Karpas-422 (cell line): ENCODE measurements around the gene HTT. TPM values are rescaled to one million over a fixed set of nuclear protein-coding genes. Genes with fewer than 3 reads are reported as not detected.

Experiments used
- DNase-seq: peaks from one replicate; pipeline ENCODE4 v3.0.0-alpha.2; 2015
- H2AFZ ChIP-seq: fragments of 200-600 bp; sonication (generic); 2 replicates; pipeline ENCODE4 v1.6.1; 2014; ENCODE audit warnings: antibody characterized with exemption, low read length, mixed read lengths
- H3K27ac ChIP-seq: fragments of 200-600 bp; sonication (generic); 2 replicates; pipeline ENCODE4 v1.5.1; 2014; ENCODE audit warnings: mild to moderate bottlenecking, low read length, moderate library complexity
- H3K27me3 ChIP-seq: fragments of 200-600 bp; sonication (generic); 2 replicates; pipeline ENCODE4 v1.6.1; 2014; ENCODE audit warnings: low read length, mixed read lengths
- H3K36me3 ChIP-seq: fragments of 200-600 bp; sonication (generic); 2 replicates; pipeline ENCODE4 v1.6.1; 2014; ENCODE audit warnings: low read length, mixed read lengths; ENCODE audit not compliant: insufficient read depth
- H3K4me1 ChIP-seq: fragments of 200-600 bp; sonication (generic); 2 replicates; pipeline ENCODE4 v1.6.1; 2014; ENCODE audit warnings: mild to moderate bottlenecking, low read length, mixed read lengths
- H3K4me2 ChIP-seq: fragments of 200-600 bp; sonication (generic); 2 replicates; pipeline ENCODE4 v1.6.1; 2014; ENCODE audit warnings: low read length, low read depth, mild to moderate bottlenecking; ENCODE audit not compliant: poor library complexity, severe bottlenecking
- H3K4me3 ChIP-seq: fragments of 200-600 bp; sonication (generic); 2 replicates; pipeline ENCODE4 v1.5.1; 2014; ENCODE audit warnings: mild to moderate bottlenecking, antibody characterized with exemption, low read length, mixed read lengths
- H3K79me2 ChIP-seq: fragments of 200-600 bp; sonication (generic); 2 replicates; pipeline ENCODE4 v1.6.1; 2014; ENCODE audit warnings: mild to moderate bottlenecking, low read length, mixed read lengths
- H3K9ac ChIP-seq: fragments of 200-600 bp; sonication (generic); 2 replicates; pipeline ENCODE4 v1.6.0; 2014; ENCODE audit warnings: low read length
- H3K9me2 ChIP-seq: fragments of 200-600 bp; sonication (generic), shearing (Covaris generic); replicated peaks from 2 replicates; pipeline ENCODE4 v1.6.0; 2014; ENCODE audit warnings: mild to moderate bottlenecking, low read length, moderate library complexity; ENCODE audit not compliant: insufficient read depth
- H3K9me3 ChIP-seq: fragments of 300-700, 200-600 bp; sonication (generic); 2 replicates; pipeline ENCODE4 v1.6.1; 2014; ENCODE audit warnings: low read length, mixed read lengths
- H4K20me1 ChIP-seq: fragments of 200-600 bp; sonication (generic); 2 replicates; pipeline ENCODE4 v1.6.1; 2014; ENCODE audit warnings: mild to moderate bottlenecking, antibody characterized with exemption, low read length, low read depth; ENCODE audit not compliant: insufficient read depth
- total RNA-seq: library from RNA; depleted of rRNA; stranded (reverse); fragments of >200 nt; shearing (Covaris generic); gene quantifications from 2 replicates; pipeline ENCODE4 v1.2.3, GENCODE V29; 2014; ENCODE audit warnings: low replicate concordance

HTT gene
- total RNA-seq, 1 experiment from 2014 or later, result 24.8 TPM

DNA sequence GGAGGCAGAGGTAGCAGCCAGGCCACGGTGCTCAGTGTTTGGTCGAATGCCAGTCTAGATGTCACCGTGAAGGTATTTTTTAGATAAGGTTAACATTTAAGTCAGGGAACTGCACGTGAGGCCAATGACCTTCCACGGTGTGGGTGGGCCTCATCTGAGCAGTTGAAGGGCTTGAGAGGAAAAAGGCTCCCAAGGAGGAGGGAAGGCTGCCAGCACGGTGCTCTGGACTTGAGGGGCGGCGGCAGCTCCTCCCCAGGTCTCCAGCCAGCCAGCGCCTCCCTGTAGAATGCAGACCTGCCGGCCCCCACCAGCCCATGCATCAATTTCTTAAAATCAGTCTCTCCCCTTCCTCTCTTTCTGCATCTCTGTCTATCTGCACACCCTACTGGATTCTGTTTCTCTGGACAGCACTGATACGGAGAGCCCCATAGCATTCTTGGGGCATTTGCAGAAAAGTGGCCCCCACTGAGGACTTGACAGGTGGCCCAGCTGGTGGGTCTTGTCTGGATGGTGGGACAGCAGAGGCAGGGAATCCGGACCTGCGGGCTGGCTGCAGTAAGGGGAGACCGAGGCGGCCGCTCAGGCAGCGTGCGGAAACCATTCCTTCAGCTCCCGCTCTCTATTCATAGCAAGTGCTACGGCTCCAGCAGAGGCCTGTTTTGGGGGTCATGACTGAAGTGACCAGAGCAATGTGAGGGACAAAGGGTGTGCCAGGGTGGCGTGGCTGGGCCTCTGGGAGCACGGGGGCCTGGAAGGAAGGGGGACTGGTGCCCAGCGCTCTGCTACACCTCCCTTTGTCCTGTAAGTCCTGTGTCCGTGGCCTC lies 210.5 kb downstream of the HTT start:
- Histone ChIP-seq H3K79me2 (no peaks in the 10 kb centered on the region), H3K9me2 (no peaks in the 10 kb centered on the region), H2AFZ (no peak overlapping the region), H3K9me3 (peaks cover 2% of the 10 kb centered on the region; the same call in 1 of the 2 replicates), H3K4me1 (peaks cover 10% of the 10 kb centered on the region), H4K20me1 (no peaks in the 10 kb centered on the region), H3K4me2 (no peak overlapping the region), H3K27me3 (no peaks in the 10 kb centered on the region), H3K27ac (no peak overlapping the region), H3K36me3 (peaks cover 3% of the 10 kb centered on the region; the same call in 1 of the 2 replicates), H3K4me3 (no peak overlapping the region), H3K9ac (no peak overlapping the region)
- no peak for DNase-seq

DNA sequence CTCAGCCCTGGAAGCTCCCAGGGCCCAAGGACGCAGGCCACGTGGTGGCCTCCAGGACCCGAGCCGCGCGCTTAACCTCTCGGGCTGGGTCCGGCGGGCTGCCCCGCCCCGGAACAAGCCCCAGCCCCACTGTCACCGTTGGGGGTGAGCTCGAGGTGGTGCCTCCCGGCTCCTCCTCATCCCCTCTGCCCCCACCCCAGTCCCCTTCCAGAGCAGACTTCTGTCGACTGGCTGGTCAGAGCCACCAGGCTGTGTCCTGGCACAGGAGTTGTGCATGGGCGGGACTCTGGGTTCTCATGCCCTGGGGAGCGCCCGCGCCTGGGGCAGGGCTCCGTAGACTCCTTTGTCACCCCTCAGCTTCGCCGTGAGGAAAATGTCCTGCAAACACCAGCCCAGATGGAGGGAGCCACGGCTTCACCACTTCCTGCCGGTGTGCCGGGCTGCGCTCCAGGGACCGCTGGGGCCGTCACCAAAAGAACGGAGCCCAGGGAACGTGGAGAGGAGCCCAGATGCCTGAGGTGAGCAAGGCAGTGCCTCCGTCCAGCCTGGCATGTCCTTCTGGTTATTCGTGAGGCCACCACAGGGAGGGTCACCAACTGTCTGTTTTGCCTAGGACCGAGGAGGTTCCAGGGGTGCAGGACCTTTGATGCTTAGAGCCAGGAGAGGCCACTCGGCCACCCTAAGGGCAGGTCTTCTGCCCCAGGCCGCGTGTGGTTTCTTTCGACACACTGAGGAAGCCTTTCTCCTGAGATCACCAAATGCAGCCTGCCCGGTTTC lies 211.3 kb downstream of the HTT start:
- Histone ChIP-seq H3K27me3 (no peaks in the 10 kb centered on the region), H3K36me3 (no peaks in the 10 kb centered on the region; the same call in 1 of the 2 replicates), H4K20me1 (no peaks in the 10 kb centered on the region), H3K4me2 (no peak overlapping the region), H3K27ac (no peak overlapping the region), H3K4me1 (peaks cover 10% of the 10 kb centered on the region), H3K4me3 (no peak overlapping the region), H3K9me2 (no peaks in the 10 kb centered on the region), H3K9me3 (peaks cover 2% of the 10 kb centered on the region; the same call in 1 of the 2 replicates), H3K79me2 (no peaks in the 10 kb centered on the region), H2AFZ (no peak overlapping the region), H3K9ac (peak overlapping the region; percentile 32; the same call in 1 of the 2 replicates)
- DNase-seq, result no peak

DNA sequence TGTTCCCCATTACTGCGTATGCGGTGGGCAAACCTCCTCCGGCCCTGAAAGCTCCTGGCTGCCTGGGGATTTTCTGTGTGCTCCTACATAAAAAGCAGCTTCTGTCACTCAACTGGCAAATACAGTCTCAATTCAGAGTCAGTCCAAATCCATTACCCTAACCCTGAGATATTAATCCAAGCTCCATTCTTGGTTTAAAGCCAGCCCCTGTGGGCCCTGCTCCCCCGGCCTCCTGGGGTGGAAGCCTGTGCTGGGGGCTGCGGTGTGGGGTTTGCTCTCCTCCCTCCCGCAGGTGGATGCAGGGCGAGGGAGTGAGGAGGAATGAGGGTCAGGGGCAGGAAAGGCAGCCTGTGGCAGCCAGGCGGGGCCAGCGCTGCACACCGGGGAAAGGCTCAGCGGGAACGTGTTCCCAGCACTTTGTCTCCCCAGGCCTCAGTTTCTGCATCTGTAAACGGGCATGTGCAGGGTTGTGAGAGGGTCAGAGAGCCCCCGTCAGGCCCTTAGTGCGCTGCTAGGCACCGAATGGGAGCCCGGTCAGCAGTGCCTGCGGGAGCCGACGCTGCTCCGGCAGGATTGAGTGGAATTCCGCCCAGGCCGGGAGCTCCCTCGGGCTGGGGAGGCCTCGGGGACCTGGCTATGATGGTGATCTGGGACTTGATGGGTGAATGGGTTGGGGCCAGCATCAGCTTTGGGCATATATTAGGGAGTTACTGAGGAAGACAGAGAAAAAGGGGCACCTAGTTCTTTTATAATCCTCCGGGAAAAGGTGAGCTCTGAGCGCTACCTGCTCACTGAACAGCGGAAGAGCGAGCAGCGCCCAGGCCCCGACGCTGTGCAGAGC lies 212.1 kb downstream of the HTT start:
- no peaks in the 10 kb centered on the region; the same call in 1 of the 2 replicates for H3K9me3 ChIP-seq
- no peaks in the 10 kb centered on the region for H4K20me1 ChIP-seq
- no peaks in the 10 kb centered on the region for H3K9me2 ChIP-seq
- H3K27me3 ChIP-seq, result no peaks in the 10 kb centered on the region
- peaks cover 12% of the 10 kb centered on the region for H3K4me1 ChIP-seq
- no peaks in the 10 kb centered on the region for H3K79me2 ChIP-seq
- peak overlapping the region; percentile 32; the same call in 1 of the 2 replicates for H3K9ac ChIP-seq
- H3K27ac ChIP-seq, result no peak overlapping the region
- no peaks in the 10 kb centered on the region; the same call in 1 of the 2 replicates for H3K36me3 ChIP-seq
- no peak overlapping the region for H3K4me2 ChIP-seq
- no peak overlapping the region for H3K4me3 ChIP-seq
- no peak overlapping the region for H2AFZ ChIP-seq
- peak; percentile 67 for DNase-seq

DNA sequence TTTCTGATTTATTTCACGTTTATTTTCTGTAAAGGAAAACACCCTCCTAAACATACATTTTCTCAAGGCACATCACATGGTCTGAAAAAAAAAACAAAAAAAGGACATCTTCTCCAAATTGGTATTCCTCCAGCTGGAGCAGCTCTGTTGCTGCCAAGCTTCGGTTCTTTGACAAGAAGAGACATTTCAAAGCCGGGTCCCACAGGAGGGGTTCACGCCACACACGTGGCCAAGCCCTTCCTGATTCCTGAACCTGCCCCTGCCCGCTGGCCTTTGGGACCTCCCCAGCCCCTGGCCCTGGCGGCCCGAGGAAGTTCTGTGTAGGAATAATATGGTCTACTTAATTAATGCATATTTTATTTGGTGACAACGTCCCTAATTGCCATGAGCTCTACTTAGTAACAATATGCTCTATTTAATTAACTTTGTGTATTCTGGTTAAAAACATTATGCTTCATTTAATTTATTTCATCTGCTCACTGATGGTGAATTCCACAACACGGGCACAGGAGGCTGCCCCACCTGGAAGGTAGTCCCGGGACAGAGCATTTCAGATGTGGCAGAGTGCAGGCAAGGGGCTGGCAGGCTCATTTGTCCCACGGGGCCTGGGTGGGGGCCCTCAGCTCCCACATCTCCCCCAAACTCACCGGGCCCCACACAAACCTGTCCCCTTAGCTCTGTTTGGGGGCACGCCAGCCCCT lies 212.9 kb downstream of the HTT start:
- no peaks in the 10 kb centered on the region for H3K9me3 ChIP-seq
- no peak overlapping the region for H3K27ac ChIP-seq
- no peaks in the 10 kb centered on the region for H3K9me2 ChIP-seq
- H3K9ac ChIP-seq, result no peak overlapping the region
- no peak overlapping the region for H2AFZ ChIP-seq
- no peaks in the 10 kb centered on the region for H3K36me3 ChIP-seq
- no peak overlapping the region for H3K4me2 ChIP-seq
- H4K20me1 ChIP-seq, result no peaks in the 10 kb centered on the region
- no peaks in the 10 kb centered on the region for H3K27me3 ChIP-seq
- H3K4me1 ChIP-seq, result peaks cover 20% of the 10 kb centered on the region
- H3K79me2 ChIP-seq, result no peaks in the 10 kb centered on the region
- H3K4me3 ChIP-seq, result no peak overlapping the region
- DNase-seq, result no peak

DNA sequence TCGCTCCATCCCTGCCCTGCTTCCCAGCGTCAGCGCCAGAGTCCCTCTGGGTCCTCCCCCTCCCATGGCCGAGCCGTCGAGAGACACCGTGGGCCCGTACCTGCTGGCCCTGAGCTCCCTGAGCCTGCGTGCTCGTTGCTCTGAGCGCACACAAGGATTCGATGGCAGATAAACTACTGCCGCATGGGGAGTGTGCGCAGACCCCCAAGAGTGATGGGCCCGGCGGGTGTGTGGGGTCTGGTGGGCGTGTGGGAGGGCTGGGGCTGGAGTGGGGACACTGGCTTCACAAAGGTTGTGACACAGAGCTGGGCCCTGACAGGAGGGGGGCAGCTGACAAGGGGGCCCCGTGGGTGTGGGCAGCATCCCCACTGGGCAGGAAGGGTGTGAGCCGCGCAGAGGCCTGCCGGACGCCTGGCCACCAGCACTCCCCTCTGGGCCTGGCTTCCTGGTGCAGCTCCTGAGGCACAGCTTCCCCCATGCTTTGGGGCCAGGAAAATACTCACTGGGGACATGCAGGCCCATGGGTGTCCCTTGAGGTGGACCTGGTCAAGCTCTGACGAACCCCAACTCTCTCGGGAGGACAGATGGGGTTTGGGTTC lies 213.6 kb downstream of the HTT start:
- DNase-seq, result no peak
- no peaks in the 10 kb centered on the region for H3K27me3 ChIP-seq
- H3K4me1 ChIP-seq, result peaks cover 22% of the 10 kb centered on the region

DNA sequence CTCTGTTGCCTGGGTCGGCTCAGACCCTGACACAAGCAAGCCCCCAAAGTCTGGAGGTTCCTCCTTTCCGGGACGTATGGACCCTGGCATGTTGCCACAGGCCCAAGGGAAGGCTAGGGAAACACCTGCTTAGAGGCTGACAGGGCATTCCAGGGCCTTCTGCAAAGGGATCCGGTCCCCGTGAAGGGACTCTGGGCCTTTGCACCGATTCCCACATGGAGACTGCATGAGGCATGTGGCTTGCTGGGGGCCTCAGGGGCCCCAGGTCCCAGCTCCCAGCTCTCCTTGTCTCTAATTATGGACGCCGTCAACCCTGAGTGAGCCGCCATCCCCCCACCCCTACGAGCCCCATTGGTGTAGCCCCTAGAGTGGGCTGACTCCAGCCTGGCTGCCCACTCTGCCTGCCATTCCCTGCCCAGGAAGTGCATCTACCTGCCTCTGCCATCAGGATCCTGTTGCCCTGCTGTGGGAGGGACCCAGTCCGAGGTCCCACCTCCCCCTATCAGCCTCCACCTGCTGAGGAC lies 214.2 kb downstream of the HTT start:
- DNase-seq, result no peak
- H3K27ac ChIP-seq, result no peak overlapping the region
- no peaks in the 10 kb centered on the region for H3K9me2 ChIP-seq
- H2AFZ ChIP-seq, result no peak overlapping the region
- H4K20me1 ChIP-seq, result no peaks in the 10 kb centered on the region
- H3K27me3 ChIP-seq, result no peaks in the 10 kb centered on the region
- H3K9ac ChIP-seq, result no peak overlapping the region
- H3K79me2 ChIP-seq, result no peaks in the 10 kb centered on the region
- peaks cover 22% of the 10 kb centered on the region for H3K4me1 ChIP-seq
- H3K4me2 ChIP-seq, result no peak overlapping the region
- H3K9me3 ChIP-seq, result no peaks in the 10 kb centered on the region
- H3K4me3 ChIP-seq, result no peak overlapping the region
- no peaks in the 10 kb centered on the region for H3K36me3 ChIP-seq

More for the DNA sequence above, 213.6 kb downstream of the HTT start:
- H3K9me2 ChIP-seq, result no peaks in the 10 kb centered on the region
- no peak overlapping the region for H3K4me3 ChIP-seq
- no peak overlapping the region for H2AFZ ChIP-seq
- no peaks in the 10 kb centered on the region for H3K9me3 ChIP-seq
- H3K27ac ChIP-seq, result no peak overlapping the region
- no peak overlapping the region for H3K4me2 ChIP-seq
- H4K20me1 ChIP-seq, result no peaks in the 10 kb centered on the region
- no peak overlapping the region for H3K9ac ChIP-seq
- H3K36me3 ChIP-seq, result no peaks in the 10 kb centered on the region
- no peaks in the 10 kb centered on the region for H3K79me2 ChIP-seq

DNA sequence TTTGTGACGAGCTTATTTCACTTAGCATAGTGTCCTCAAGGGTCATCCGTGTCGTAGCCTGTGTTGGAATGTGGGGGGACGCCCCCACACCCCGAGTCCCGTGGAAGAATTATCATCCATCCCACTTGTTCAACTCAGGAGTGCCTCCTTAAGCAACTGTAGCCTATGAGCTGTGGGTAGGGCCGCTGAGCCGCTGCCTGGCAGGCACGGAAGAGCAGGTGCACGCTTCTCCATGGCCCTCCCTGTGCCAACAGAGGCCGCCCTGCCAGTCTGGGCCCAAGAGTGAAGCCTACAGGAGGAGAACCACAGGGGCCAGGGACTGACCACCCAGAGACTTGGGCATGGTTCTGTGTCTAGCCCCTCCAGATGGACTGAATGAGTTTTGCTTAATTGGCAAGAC lies 216.0 kb downstream of the HTT start:
- H2AFZ ChIP-seq, result no peak overlapping the region

More for the DNA sequence above, 216.0 kb downstream of the HTT start:
- Histone ChIP-seq H3K4me1 (peaks cover 22% of the 10 kb centered on the region), H3K79me2 (no peaks in the 10 kb centered on the region), H3K4me3 (no peak overlapping the region), H4K20me1 (no peaks in the 10 kb centered on the region), H3K9ac (no peak overlapping the region), H3K9me2 (no peaks in the 10 kb centered on the region), H3K36me3 (no peaks in the 10 kb centered on the region), H3K4me2 (no peak overlapping the region), H3K27ac (no peak overlapping the region), H3K27me3 (no peaks in the 10 kb centered on the region), H3K9me3 (no peaks in the 10 kb centered on the region)
- no peak for DNase-seq
